Mesangial cell (primary cell): ENCODE measurements around the gene SEPTIN6. TPM values are rescaled to one million over a fixed set of nuclear protein-coding genes. Genes with fewer than 3 reads are reported as not detected.

ENCODE experiments used
- total RNA-seq: library from RNA; depleted of rRNA; stranded (reverse); fragments of >200 nt; gene quantifications from 2 replicates; pipeline ENCODE4 v1.2.3, GENCODE V29; 2015

The SEPTIN6 gene
- 28.7 and 45.1 TPM in 2 replicates for total RNA-seq

DNA sequence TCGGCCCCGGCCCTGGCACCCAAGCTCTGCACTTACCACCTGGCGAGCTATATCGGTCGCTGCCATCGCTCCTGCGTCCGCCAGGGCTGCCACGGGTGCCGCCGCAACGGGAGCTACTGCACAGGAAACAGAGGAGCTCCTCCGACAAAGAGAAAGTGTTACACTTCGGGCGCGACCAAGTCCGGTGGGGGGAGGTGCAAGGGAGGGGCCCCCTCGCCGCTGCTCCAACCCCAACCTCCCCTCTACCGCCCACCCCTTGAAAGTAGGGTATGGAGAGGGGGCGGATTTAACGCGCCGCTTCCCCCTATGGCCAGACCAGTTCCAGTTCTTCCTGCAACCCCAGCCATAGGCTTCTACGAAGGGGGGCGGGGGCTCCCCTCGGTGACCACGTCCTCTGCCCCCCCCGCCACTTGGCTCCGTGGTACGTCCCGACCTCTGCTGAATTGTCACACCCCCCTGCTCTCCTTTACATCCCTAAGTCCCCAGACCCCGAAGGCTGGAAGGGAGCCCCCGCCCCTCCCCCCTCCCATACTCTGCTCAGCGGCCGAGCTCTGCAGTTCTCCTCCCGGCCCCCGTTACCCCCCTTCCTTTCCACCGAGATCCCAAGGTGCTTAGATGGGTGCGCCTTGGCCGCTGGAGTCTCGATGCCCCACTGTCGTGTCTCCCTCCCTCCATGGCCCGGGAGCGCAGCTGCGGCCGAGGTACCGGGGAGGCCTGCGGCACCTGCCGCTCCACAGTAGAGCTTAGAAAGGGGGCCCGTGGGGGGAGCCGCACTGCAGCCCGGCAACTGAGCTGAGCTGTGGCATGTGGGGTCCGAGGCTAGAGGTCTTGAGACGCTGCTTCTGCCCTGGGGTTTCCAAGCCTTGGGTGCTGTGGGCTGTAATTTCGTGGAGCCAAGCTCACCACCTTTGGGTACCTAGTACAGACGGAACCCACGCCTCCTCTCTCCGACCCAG is at the start of gene SEPTIN6:
Gene SEPTIN6, minus strand, starts transcription at position 129 of the 956 bp plus-strand sequence. Its CDS starts 63 bp downstream, at position 66.

Other genes starting within 250 kb of the SEPTIN6 start
- gene SLC25A5, start 224.7 kb downstream of the SEPTIN6 start, total RNA-seq, result 331 and 483 TPM in 2 replicates
- gene STEEP1, start 127.8 kb downstream of the SEPTIN6 start, total RNA-seq, result 18.1 and 20.4 TPM in 2 replicates
- 28.0 and 39.4 TPM in 2 replicates for gene UBE2A, start 118.6 kb downstream of the SEPTIN6 start, total RNA-seq
- 4.8 and 5.7 TPM in 2 replicates for gene NKRF, start 86.7 kb downstream of the SEPTIN6 start, total RNA-seq
- gene SOWAHD, start 65.4 kb upstream of the SEPTIN6 start, total RNA-seq, result 0.38 TPM in 1 of 2 replicates, not detected in the other
- 2,602 and 2,975 TPM in 2 replicates for gene RPL39, start 98.5 kb upstream of the SEPTIN6 start, total RNA-seq
- gene UPF3B, start 159.8 kb upstream of the SEPTIN6 start, total RNA-seq, result 0.76 and 0.98 TPM in 2 replicates
- gene RNF113A, start 178.6 kb upstream of the SEPTIN6 start, total RNA-seq, result 7.7 and 12.9 TPM in 2 replicates
- 18.9 and 23.2 TPM in 2 replicates for gene NDUFA1, start 178.7 kb upstream of the SEPTIN6 start, total RNA-seq
- gene AKAP14, start 202.7 kb upstream of the SEPTIN6 start, total RNA-seq, result not detected in 2 replicates